Eye (tissue), 1 donor: ENCODE results near the gene TARM1.
"Not testable (repeated sequence)": the region's sequence is repeated elsewhere in the genome, so short reads cannot be mapped to it uniquely, and the experiment has no call there.

Experiments used
- DNase-seq: peaks from one replicate; pipeline ENCODE4 v3.0.0-alpha.2; 2015

Gene TARM1

DNA sequence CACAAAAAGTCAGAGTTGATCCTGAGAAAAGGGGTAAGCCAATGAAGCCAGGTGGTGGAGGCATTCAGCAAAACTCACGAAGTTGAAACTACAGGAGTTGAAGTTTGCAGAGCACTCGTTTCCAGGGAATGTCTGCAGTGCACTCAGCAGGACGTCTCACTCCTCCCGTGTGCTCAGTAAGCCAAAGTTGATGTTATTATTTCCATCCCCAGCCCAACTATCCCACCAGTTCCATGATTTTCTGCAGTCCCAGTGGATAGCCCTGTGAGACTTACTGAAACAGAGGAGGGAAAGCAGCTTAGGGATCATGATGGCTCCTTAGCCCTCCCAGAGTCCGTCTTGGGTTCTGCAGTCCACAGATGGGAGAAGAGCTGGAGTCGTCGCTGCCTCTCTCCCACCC, at the start of gene TARM1:
TSS of gene TARM1 (minus strand) at position 334 of the 400 bp plus-strand sequence. CDS start at position 309, 25 bp downstream.
- DNase-seq, result no peak

DNA sequence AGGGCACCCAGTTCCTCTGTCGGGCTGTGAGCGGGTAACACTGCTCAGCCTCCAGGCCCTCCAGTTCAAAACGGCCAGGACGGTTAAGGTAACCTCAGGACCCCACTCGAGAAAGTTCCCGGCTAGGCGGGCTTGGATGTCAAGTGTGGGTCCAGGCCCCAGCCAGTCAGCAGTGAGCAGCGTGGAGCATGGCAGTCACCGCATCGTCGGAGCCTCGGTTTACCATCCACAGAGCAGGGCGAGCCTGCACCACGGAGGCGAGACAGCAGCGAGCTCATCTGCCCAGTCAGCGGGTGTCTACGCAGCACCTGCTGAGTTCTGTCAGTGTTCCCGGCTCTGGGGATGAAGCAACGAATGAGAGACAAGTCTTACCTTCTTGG, 48.4 kb upstream of the TARM1 start:
- no peak for DNase-seq

DNA sequence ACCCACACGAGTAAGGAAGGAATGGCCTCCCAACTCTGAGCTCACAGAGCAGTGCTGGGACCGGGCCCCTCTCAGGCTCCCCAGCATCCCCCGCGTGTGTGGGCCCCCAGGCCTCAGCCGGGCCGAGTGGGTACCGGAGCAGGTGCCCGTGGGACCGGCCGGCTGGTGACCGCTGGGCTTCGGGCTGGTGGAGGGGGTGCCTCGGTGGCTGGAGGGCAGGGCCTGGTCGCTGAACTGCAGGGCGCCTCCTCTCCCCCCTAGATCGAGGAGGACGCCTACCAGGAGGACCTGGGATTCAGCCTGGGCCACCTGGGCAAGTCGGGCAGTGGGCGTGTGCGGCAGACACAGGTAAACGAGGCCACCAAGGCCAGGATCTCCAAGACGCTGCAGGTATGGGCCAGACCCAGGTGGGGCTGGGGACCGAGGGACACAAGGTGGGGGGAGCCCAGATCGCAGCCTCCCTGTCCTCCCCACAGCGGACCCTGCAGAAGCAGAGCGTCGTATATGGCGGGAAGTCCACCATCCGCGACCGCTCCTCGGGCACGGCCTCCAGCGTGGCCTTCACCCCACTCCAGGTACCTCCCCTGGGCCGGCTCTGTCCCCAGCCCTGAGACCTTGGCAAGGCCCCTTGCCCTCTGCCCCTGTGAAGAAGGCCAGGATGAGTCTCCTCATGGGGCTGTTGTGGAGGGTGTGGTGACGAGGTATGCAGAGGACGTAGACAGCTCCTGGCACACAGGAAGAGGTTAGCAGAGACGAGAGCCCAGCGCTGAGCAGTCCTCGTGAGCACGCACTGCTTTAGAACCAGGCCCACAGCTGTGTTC, 47.8 kb upstream of the TARM1 start:
- DNase-seq, result no peak

DNA sequence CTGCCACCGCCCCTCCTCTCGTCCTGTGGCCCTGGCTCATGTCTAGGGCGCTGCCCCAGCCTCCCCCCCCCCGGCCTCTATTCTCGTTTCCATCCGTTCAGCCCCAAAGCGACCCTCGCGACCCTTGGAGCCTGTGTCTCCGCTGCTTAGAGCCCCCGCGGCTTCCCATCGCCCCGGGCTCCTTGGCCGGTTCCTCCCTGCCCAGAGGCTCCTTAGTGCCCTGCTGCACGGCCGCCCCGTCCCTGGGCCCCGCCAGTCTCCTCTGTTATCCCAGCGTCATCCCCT, 47.2 kb upstream of the TARM1 start:
- DNase-seq, result no peak

DNA sequence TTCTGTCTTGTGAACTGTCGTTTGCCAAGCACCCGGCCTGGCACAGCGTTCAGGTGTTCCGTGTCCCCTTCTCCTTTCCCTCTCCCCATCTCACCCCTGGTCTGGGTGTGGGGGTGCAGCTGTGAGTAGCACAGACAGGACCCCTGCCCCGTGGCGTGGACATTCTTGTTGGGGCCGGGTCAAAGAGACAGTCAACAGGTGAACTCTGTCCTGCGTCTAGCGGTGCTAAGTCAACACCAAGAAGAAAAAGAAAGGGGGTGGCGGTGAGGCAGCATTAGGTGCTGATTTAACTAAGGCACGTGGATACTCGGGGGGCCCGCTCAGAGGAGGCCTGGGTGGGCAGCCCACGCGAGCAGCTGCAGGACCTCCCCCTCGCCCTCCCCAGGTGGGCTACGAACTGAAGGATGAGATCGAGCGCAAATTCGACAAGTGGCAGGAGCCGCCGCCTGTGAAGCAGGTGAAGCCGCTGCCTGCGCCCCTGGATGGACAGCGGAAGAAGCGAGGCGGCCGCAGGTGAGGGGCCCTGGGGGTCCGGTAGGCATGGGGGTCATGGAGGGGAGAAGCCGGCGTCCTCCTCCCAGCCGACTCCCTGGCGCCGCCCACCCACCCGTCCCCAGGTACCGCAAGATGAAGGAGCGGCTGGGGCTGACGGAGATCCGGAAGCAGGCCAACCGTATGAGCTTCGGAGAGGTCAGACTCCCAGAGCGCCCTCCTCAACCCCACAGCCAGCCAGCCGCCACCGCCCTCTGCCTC, 46.7 kb upstream of the TARM1 start:
- no peak for DNase-seq

DNA sequence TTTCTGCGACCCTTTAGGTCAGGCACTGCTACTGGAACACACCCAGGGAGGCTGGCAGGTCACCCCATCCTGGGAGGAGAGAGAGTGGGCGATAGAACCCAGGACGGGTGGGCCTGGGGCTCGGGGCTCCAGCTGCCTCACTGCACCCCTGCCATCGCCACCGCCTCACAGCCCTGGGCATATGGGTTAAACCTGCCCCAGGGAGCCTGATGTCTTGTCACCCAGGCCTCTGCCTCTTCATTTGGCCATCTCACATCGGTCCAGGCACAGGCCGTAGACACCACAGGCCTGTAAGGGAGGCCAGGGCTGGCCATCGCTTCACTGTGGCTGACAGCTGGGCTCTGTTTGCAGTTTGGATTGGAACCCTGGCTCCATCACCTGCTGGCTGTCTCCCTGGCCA, 44.5 kb upstream of the TARM1 start:
- DNase-seq, result no peak

DNA sequence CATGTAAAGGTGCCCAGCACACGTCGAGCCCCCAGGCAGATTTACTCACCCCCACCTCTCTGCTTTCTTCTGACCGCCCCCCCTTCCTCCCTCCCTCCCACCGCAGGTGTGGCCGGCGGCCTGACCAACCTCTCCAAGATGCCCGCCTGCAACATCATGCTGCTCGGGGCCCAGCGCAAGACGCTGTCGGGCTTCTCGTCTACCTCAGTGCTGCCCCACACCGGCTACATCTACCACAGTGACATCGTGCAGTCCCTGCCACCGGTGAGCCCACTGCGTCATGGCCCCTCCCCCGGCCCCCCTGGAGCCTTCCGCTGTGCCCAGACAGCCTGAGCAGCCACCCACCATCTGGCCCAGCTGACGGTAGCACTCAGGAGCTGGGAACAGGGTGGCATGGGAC, 43.2 kb upstream of the TARM1 start:
- DNase-seq, result no peak

DNA sequence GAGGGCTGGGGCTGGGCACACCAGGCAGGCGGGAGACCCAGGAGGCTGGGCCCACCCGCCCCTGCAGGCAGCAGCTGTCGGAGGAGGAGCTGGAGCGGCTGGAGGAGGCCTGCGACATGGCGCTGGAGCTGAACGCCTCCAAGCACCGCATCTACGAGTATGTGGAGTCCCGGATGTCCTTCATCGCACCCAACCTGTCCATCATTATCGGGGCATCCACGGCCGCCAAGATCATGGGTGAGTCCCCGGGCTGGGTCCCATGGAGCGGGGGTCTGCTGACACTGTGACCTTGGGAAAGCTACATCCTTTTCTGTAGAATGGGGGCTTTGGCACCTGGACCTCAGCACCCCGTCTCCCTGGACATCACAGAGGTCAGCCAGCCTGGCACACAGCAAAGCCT, 42.5 kb upstream of the TARM1 start:
- DNase-seq, result no peak

DNA sequence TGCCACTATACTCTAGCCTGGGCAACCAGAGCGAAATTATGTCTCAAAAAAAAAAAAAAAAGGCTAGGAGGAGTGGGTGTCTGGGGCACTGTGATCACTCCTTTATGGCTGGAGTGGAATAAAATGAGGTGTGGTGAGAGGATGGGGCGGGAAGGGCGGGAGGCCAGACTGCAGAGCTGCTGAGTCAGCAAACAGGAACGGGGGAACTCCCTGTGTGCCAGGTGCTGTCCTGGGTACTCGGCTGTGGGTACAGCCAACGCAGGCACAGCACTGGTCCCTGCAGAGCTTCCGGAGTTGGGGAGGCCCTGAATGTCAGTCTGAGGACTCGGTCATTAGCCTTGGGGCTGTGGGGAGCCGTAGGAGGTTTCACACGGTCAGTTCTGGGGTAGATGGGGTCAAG, 40.1 kb upstream of the TARM1 start:
- no peak for DNase-seq

DNA sequence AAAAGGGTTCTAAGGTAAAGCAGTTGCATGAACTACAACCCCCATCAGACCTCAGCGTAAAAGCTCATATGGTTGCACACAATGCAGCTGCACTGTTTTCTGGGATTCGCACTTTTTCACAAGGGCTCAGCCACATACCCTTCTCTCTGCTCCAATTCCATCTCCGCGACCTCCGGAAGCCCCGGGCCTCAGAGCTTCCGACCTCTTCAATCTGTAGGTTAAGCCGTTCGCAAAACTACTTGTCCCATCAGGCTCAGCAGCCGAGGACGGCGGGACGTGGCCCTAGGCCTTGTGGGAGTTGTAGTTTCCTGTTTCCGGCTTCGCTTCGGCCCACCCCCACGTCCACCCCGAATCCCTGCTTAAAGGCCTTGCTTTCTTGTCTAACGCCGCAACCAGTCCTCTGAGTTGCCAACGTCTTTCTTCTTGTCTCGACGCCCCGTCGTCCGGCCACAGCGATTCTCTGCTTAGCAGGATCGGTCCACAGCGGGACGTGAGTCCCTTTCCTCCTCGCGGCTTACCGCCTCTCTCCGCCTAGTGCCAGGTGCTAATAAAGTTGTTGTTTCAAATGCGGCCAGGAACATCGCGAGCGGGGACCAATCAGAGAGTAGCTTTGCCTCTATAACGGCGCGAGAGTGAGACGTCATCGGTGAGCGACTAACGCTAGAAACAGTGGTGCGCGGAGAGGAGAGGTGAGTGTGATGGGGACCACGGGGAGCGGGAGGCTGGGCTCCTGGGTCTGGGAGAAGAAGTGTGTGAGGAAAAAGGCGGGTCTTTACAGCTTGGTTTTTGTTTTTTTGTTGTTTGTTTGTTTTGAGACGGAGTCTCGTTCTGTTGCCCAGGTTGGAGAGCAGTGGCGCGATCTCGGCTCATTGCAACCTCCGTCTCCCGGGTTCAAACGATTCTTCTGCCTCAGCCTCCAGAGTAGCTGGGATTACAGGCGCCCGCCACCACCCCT, 34.2 kb upstream of the TARM1 start, which contains the start of the genes PRPF31 and TFPT:
TSS of gene PRPF31 (plus strand) at position 646 of the 955 bp plus-strand sequence. CDS start 2,525 bp downstream, outside the sequence.
TSS of gene TFPT (minus strand) at position 549 of the 955 bp plus-strand sequence. CDS start at position 161, 388 bp downstream.
- DNase-seq, result peak; percentile 100

DNA sequence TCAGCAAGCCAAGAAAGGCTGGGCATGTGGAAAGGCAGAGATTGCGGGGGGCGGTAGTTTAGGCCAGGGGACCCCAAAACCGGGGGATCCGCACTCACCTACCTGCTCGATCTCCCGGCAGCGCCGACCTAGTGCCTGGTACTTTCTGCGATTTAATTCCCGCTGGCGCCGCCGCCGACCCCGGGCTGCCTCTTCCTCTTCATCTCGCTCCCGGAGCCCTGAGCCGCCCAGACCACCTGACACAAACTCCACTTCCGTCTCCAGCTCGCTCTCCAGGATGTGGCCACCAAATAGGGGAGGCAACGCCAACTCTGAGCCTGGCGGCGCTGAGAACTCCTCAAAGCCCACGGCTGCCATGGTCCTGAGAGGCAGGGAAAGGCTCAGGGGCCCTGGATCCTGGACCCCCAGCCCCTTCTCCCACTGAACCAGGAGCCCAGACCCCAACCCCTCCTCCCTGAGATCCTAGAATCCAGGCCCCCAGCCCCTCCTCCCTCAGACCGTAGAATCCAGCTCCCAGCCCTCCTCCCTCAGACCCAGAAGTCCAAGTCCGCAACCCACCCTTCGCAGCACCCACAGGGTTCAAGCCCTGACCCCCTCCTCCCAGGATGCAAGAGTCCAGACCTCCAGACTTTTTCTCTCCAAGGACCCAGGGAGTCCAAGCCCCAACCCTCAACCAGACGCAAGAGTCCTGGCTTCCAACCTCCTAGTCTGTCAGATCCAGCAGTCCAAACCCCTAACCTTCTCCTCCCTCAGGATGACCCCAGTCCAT, 33.4 kb upstream of the TARM1 start:
- DNase-seq, result peak; percentile 11

DNA sequence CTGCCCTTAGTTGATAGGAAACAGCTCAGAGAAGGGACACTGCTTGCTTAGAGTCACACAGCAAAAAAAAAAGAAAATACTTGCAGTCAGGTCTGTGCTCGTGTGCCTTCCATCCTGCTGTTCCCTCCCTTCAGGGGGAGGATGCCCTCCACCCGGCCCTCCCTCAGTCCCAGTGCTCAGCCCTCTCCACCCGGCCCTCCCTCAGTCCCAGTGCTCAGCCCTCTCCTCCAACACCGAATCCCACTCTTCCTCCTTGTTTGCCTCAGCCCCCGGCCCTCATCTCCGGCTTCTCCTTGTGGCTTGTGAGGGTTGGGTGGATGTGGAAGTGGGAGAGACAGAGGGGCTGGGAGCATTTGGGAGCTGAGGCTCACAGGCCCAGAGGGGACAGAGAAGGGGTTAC, 28.5 kb upstream of the TARM1 start:
- DNase-seq, result no peak

DNA sequence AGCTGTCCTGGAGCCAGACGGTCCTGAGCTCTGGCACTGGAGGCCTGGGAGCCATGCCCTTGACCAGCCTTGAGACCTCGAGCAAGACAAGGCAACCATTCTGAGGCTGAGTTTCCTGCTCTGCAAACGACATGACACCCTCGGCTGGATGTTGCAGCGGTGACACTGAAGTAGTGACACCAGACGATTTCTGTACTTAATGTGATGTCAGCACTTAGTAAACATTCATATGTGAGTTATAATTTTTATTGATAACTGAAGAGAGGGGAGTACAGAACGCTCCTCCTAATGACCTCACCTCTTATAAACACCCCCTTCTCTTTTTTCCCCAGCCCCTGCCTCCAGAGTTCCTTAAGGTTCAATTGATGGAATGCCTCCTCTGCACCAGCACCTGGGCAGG, 27.3 kb upstream of the TARM1 start:
- DNase-seq, result no peak

DNA sequence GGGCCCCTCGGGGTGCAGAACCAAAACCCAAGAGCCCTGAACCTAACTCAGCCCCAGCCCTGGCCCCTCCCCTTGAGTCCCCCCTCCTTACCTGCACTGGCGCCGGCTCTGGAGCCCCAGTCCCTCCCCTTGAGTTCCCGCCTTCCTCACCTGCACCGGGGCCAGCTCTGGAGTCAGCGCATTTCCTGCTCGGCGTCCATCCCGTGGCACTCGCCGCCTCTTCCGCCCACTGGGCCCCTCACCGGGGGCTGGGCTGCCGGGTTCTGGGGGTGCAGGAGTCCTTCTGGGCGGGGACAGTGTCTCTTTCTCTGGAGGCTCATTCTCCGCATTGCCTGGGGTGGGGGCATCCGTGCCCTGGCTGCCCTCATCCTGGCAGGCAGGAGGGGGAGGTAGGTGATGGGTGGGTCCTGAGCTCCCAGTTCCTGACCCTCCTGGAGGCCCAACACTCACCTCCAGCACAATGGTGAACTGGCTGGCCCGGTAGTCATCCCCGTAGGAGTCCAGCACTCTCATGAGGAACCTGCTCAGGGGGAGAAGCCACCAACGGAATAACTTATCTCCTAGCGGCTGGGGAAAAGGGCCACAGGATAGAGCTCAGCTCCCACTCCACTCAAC, 26.8 kb upstream of the TARM1 start:
- DNase-seq, result no peak

DNA sequence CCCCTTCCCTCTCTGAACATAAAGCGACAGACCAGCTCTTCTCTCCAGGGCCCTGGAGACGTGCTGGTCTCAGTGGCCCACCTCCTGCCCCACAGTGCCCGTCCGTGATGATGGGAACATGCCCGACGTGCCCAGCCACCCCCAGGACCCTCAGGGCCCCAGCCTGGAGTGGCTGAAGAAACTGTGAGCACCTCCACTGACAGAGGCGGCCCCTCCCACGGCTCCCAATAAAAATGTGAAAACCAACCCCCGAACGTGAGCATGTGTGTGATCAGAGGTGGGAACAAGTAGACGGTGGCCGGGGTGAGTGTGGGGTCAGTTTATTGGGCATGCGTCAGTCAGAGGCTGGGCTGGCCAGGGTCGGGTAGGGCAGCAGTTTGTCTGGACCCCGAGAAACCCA, 25.6 kb upstream of the TARM1 start:
- no peak for DNase-seq

DNA sequence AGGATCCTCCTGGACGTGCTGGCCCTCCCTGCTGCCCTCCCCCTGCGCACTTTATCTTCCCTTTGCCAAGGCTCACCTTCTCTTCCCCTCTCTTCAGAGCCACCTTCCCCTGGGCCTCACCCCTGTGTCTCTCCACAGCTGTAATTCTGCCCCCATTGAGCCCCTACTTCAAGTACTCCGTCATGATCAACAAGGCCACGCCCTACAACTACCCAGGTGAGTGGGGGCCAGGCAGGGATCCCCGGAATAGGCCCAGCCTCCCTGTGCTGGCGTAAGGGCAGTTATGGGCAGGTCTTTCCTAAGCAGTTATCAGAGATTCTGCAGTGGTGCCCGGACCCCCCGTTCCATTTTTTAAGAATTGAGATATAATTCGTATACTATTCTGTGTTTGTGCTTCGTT, 24.6 kb upstream of the TARM1 start:
- DNase-seq, result no peak

DNA sequence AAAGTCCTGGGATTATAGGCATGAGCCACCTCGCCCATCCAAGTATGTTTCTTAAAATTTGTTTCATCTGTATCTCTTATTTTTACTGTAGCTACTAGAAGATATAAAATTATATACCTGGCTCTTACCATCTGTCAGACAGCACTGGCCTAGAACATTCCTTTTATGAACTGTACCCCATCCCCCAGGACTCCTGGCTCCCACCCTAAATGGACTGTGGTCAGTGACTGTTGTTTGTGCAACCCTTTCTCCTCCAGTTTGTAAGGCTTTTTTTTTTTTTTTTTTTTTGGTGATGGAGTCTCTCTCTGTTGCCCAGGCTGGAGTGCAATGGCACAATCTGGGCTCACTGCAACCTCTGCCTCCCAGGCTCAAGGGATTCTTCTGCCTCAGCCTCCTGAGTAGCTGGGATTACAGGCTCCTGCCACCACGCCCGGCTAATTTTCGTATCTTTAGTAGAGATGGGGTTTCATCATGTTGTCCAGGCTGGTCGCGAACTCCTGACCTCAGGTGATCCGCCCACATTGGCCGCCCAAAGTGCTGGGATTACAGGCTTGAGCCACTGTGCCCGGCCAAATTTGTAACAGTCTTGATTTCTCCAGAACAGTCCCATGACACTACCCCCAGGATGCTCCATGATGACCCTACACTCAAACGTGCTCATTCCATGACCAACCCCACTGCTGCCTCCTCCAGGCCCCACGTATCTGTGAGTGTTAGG, 24.0 kb upstream of the TARM1 start:
- no peak for DNase-seq

DNA sequence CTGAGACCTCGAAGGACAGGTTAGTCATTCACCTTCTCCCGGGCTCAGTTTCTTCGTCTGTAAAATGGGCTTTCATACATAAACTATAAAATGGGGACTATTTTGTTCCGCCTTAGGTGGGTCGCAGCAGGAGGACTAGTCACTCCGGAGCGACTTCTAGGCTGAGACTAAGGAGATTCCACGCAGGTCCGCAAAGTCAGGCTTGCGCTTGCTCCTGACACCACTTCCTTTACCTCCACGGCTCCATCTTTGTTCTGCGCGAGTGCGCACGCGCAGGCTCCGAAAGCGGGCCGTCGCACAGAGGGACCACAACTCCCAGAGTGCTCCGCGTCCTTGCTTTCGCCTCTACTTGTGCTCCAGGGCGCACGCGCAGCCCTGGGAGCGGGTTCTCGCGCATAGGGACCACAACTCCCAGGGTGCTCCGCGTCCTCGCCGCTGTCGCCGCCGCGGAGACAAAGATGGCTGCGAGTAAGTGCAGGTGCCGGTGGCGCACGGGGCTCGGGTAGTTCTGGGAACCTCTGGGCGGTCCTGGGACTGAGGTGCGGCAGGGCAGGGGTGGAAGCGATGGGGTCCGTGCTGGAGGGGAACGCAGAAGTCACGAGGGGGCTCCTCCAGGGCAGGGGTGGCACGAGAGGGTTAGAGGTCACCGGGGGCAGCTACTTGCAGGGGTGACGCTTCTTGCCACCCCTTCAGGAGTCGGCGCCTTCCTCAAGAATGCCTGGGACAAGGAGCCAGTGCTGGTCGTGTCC, 21.4 kb upstream of the TARM1 start, which contains the start of gene NDUFA3:
TSS of gene NDUFA3 (plus strand) at position 435 of the 749 bp plus-strand sequence. CDS start at position 459, 24 bp downstream.
- DNase-seq, result peak; percentile 99

DNA sequence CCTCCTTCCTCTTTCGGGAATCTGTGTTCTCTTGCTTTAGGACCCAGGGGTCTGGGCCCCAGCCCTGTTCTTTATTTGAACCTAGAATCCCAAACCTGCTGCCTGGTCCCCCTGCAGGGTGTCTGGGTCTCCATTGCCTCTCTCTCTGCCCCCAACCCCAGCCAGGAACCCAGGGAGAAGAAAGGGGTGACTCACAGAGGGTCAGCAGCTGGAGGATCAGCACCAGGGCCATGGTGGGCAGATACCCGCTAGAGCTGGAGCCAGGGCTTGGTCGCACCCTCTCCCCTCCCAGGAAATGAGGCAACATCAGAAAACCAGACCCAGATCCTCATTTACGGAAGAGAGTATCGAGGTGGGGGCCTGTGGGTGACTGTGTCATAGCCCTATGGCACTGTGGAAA, 19.4 kb upstream of the TARM1 start, which contains the start of gene OSCAR:
TSS of gene OSCAR (minus strand) at position 243 of the 400 bp plus-strand sequence. CDS start at position 232, 11 bp downstream.
- no peak for DNase-seq

DNA sequence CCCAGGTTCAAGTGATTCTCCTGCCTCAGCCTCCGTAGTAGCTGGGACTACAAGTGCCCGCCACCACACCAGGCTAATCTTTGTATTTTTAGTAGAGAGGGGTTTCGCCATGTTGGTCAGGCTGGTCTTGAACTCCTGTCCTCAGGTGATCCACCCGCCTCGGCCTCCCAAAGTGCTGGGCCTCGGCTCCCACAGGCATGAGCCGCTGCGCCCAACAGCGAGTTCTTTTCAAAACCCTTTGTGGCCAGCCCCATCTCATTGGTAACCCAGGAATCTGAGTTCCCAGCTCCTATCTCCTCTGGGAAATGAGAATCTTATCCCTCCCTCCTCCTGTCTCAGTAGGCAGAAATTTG, 18.7 kb upstream of the TARM1 start:
- DNase-seq, result not testable (repeated sequence)
